Psoas muscle (tissue), 8 donors: ENCODE results near the gene CRLF2. TPM values are rescaled to one million over a fixed set of nuclear protein-coding genes. Genes with fewer than 3 reads are reported as not detected.
"Not testable (repeated sequence)": the region's sequence is repeated elsewhere in the genome, so short reads cannot be mapped to it uniquely, and the experiment has no call there.

ENCODE experiments used
- ATAC-seq, 4 donors: fragments of 200-7000 bp; cut with Tn5 transposase; one replicate each; pipeline ENCODE4 v1.9.1; 2020; ENCODE audit warnings: moderate library complexity in 3 of 4, mild to moderate bottlenecking in 2 of 4
- DNase-seq, 2 donors: peaks; one replicate each; pipeline ENCODE4 v3.0.0-alpha.2; 2020
- H3K27ac ChIP-seq: fragments of 200-600 bp; one replicate; pipeline ENCODE4 v1.8.0; 2022
- H3K27me3 ChIP-seq, 3 donors: fragments of 200-600 bp in 1 of 3; one replicate each; pipeline versions ENCODE4 v1.6.1 to v1.8.0; 2013 to 2022; ENCODE audit warnings: low read length in 2 of 3, mild to moderate bottlenecking in 2 of 3, moderate library complexity in 1 of 3; ENCODE audit not compliant: insufficient read depth in 3 of 3
- H3K36me3 ChIP-seq, 2 donors: fragments of 200-600 bp in 1 of 2; one replicate each; pipeline versions ENCODE4 v1.6.1 to v1.8.0; 2013 to 2022; ENCODE audit warnings: low read depth in 1 of 2, mild to moderate bottlenecking in 1 of 2, moderate library complexity in 1 of 2; ENCODE audit not compliant: insufficient read depth in 1 of 2
- H3K4me1 ChIP-seq: fragments of 200-600 bp; one replicate; pipeline ENCODE4 v1.8.0; 2022
- H3K4me3 ChIP-seq: fragments of 200-600 bp; one replicate; pipeline ENCODE4 v1.8.0; 2022; ENCODE audit warnings: mild to moderate bottlenecking
- H3K9me3 ChIP-seq: fragments of 200-600 bp; one replicate; pipeline ENCODE4 v1.8.0; 2022
- CTCF ChIP-seq: fragments of 200-600 bp; IDR thresholded peaks from one replicate; pipeline ENCODE4 v1.8.0; 2022; ENCODE audit warnings: antibody characterized with exemption
- WGBS, 3 donors: extraction: QIAGEN DNeasy Blood & Tissue Kit; methylation state at CpG; one replicate each; pipeline versions ENCODE4 v1.1.6 to v1.1.7; 2013; 5-methylcytosine and 5-hydroxymethylcytosine counted together
- intact Hi-C, 2 donors: fragments of 100-400 bp; cut with DNase I; formaldehyde crosslinking; loops; one replicate each; pipeline versions ENCODE4 v1.11.0 to v1.14.2; 2022
- long read RNA-seq, 2 donors: library from polyadenylated mRNA; unstranded; transcript quantifications; one replicate each; pipeline ENCODE4 v2.0.0, GENCODE V29; 2021
- polyA plus RNA-seq, 3 donors: library from polyadenylated mRNA; stranded (reverse); fragments of 200-250 nt; gene quantifications; one replicate each; pipeline ENCODE4 v1.2.3, GENCODE V29; 2013
- total RNA-seq, 4 donors: library from RNA; stranded (reverse); fragmentation: NEBNext Ultra II Directional in 2 of 4; extraction: Animal tissue kit (Norgen Biotek cat#: 25700) in 2 of 4; gene quantifications; one replicate each; pipeline versions ENCODE4 v1.2.1 to v1.2.4, GENCODE V29; 2021 to 2023
- donor health status: healthy with polysubstance abuse.
- donor health status: DM: no; HTN: no; CAD: no; lungs with moderate emphysema.
- donor health status: Bipolar disorder and iron deficiency.
- donor health status: healthy.
- donor health status: DM: yes; HTN: yes; CAD: no.
- donor health status: DM: no; HTN: no; CAD: no.
- donor health status: DM: no; HTN: no; CAD: no.
- donor health status: DM: yes; HTN: yes; CAD: no.

CRLF2 gene
- total RNA-seq (under 1 TPM in 1 of 4 donors, not detected in 3; 0.15 TPM), polyA plus RNA-seq (under 1 TPM in 1 of 3 donors, not detected in 2; 0.13 TPM)
- long read RNA-seq, donor 1: 0 reads
- long read RNA-seq, donor 2: 0 reads

- Histone ChIP-seq H3K27ac (no peak within 1 kb of the TSS), H3K4me1 (no peaks in the 10 kb centered on the region), H3K9me3 (no peaks in the 10 kb centered on the region), H3K4me3 (no peak within 1 kb of the TSS), H3K36me3 (no peaks in the 10 kb centered on the region), H3K27me3 (no peaks in the 10 kb centered on the region)
- DNase-seq: no peak
- no peak for ATAC-seq
- 13 to 19% (median 15%) methylated on average over 5 of the region's 5 CpGs for WGBS, 3 donors
- TF ChIP-seq CTCF: no peak
- intact Hi-C loops: no loop called here
These were observed at the start of gene CRLF2 for GRCh38 chrX:1212532-1212931. Gene CRLF2 (minus strand): TSS chrX:1212649. CDS start chrX:1212634, 15 bp downstream.

GRCh38 chrX:1261771-1262170 lies 49.3 kb upstream of the CRLF2 start:
- H3K27me3 ChIP-seq, H3K36me3 ChIP-seq, H3K9me3 ChIP-seq, H3K27ac ChIP-seq, H3K4me3 ChIP-seq, ATAC-seq, intact Hi-C loops, H3K4me1 ChIP-seq: not testable (repeated sequence)
- 64 to 72% (median 65%) methylated on average over 9 of the region's 9 CpGs for WGBS, 3 donors
- peak in 1 of 2 donors; percentile 1 for DNase-seq

GRCh38 chrX:1261285-1261684 lies 48.8 kb upstream of the CRLF2 start:
- H3K4me3 ChIP-seq: no peak overlapping the region
- no peaks in the 10 kb centered on the region for H3K4me1 ChIP-seq
- H3K27me3 ChIP-seq: no peaks in the 10 kb centered on the region
- ATAC-seq: no peak
- no peak for DNase-seq
- TF ChIP-seq CTCF: no peak
- no peak overlapping the region for H3K27ac ChIP-seq
- H3K36me3 ChIP-seq: no peaks in the 10 kb centered on the region
- whole genome bisulfite sequencing, 3 donors: 36 to 51% (median 42%) methylated on average over 5 of the region's 5 CpGs
- intact Hi-C loops: no loop called here
- no peaks in the 10 kb centered on the region for H3K9me3 ChIP-seq

- ATAC-seq: no peak
- H3K36me3 ChIP-seq: no peaks in the 10 kb centered on the region
- DNase-seq: no peak
- no peak overlapping the region for H3K4me3 ChIP-seq
- peaks cover 0 to 7% (median 1%) of the 10 kb centered on the region in 3 donors for H3K27me3 ChIP-seq
- intact Hi-C loops: no loop called here
- H3K4me1 ChIP-seq: no peaks in the 10 kb centered on the region
- no peak for TF ChIP-seq CTCF
- WGBS, 3 donors: 87 to 97% (median 93%) methylated on average over 3 of the region's 3 CpGs
- H3K9me3 ChIP-seq: no peaks in the 10 kb centered on the region
- H3K27ac ChIP-seq: no peak overlapping the region
These were observed 40.4 kb upstream of the CRLF2 start for GRCh38 chrX:1252861-1253260.

- peak overlapping the region; percentile 16 for H3K27ac ChIP-seq
- H3K27me3 ChIP-seq: peaks cover 0 to 11% (median 1%) of the 10 kb centered on the region in 3 donors
- ATAC-seq: peak in 3 of 4 donors; percentile 28 to 51 (median 40)
- H3K4me3 ChIP-seq: no peak overlapping the region
- intact Hi-C loops: no loop called here
- DNase-seq: peak; percentile 31 to 73
- H3K4me1 ChIP-seq: no peaks in the 10 kb centered on the region
- H3K36me3 ChIP-seq: no peaks in the 10 kb centered on the region
- TF ChIP-seq CTCF: no peak
- 2 to 3% (median 2%) methylated on average over 22 of the region's 22 CpGs for WGBS, 3 donors
- H3K9me3 ChIP-seq: no peaks in the 10 kb centered on the region
These were observed 36.8 kb upstream of the CRLF2 start for GRCh38 chrX:1249101-1249887.
